Measurements from ENCODE around the gene KCNA5. TPM values are rescaled to one million over a fixed set of nuclear protein-coding genes. Genes with fewer than 3 reads are reported as not detected.

The KCNA5 gene
- total RNA-seq (2014; rRNA removed; shearing (Covaris generic)), result not detected in 2 replicates

- no peak for DNase-seq (ENCODE audit: low spot score)
Observed at GRCh38 chr12:5043589-5044419, at the start of gene KCNA5. Gene KCNA5, plus strand, starts transcription at chr12:5043879. Its CDS starts 269 bp downstream, at chr12:5044148.

- no peak for DNase-seq (ENCODE audit: low spot score)
Observed at GRCh38 chr12:4994622-4995021, 49.1 kb upstream of the KCNA5 start.

GRCh38 chr12:4996714-4997113, 47.0 kb upstream of the KCNA5 start:
- DNase-seq (ENCODE audit: low spot score), result no peak

- DNase-seq (ENCODE audit: low spot score), result no peak
Observed at GRCh38 chr12:4997939-4998338, 45.7 kb upstream of the KCNA5 start.

GRCh38 chr12:5000204-5000603, 43.5 kb upstream of the KCNA5 start:
- DNase-seq (ENCODE audit: low spot score), result peak; percentile 10

- no peak for DNase-seq (ENCODE audit: low spot score)
Observed at GRCh38 chr12:5000658-5001385, 42.9 kb upstream of the KCNA5 start.

GRCh38 chr12:5003025-5003666, 40.5 kb upstream of the KCNA5 start:
- peak; percentile 79 for DNase-seq (ENCODE audit: low spot score)

GRCh38 chr12:5008661-5009060, 35.0 kb upstream of the KCNA5 start:
- no peak for DNase-seq (ENCODE audit: low spot score)

- DNase-seq (ENCODE audit: low spot score), result no peak
Observed at GRCh38 chr12:5010151-5010550, 33.5 kb upstream of the KCNA5 start.

- DNase-seq (ENCODE audit: low spot score), result no peak
Observed at GRCh38 chr12:5012337-5012736, 31.3 kb upstream of the KCNA5 start.

GRCh38 chr12:5013266-5013730, 30.4 kb upstream of the KCNA5 start:
- no peak for DNase-seq (ENCODE audit: low spot score)

- DNase-seq (ENCODE audit: low spot score), result no peak
Observed at GRCh38 chr12:5014269-5014668, 29.4 kb upstream of the KCNA5 start.

- no peak for DNase-seq (ENCODE audit: low spot score)
Observed at GRCh38 chr12:5015711-5016492, 27.8 kb upstream of the KCNA5 start.

GRCh38 chr12:5016526-5016925, 27.2 kb upstream of the KCNA5 start:
- no peak for DNase-seq (ENCODE audit: low spot score)

GRCh38 chr12:5017638-5018348, 25.9 kb upstream of the KCNA5 start:
- no peak for DNase-seq (ENCODE audit: low spot score)

- DNase-seq (ENCODE audit: low spot score), result no peak
Observed at GRCh38 chr12:5018677-5019076, 25.0 kb upstream of the KCNA5 start.

GRCh38 chr12:5022025-5022424, 21.7 kb upstream of the KCNA5 start:
- DNase-seq (ENCODE audit: low spot score), result no peak

GRCh38 chr12:5022465-5023061, 21.1 kb upstream of the KCNA5 start:
- peak; percentile 61 for DNase-seq (ENCODE audit: low spot score)

GRCh38 chr12:5023842-5024241, 19.8 kb upstream of the KCNA5 start:
- no peak for DNase-seq (ENCODE audit: low spot score)

GRCh38 chr12:5026342-5026938, 17.2 kb upstream of the KCNA5 start:
- DNase-seq (ENCODE audit: low spot score), result no peak

Data from HT-29 (cell line).